GM19328 (cell line): ENCODE data around the gene PIP5K1B.
"Not testable (repeated sequence)": the region's sequence is repeated elsewhere in the genome, so short reads cannot be mapped to it uniquely, and the experiment has no call there.

Source experiments
- ATAC-seq: cut with Tn5 transposase; IDR thresholded peaks from one replicate; pipeline ENCODE4 v1.9.1; 2021; ENCODE audit warnings: mild to moderate bottlenecking, moderate library complexity; ENCODE audit not compliant: unreplicated experiment

PIP5K1B gene

GRCh38 chr9:68704814-68705530, at the start of gene PIP5K1B:
Gene PIP5K1B (plus strand): TSS chr9:68705240. CDS start chr9:68822615, 117,375 bp downstream.
- ATAC-seq = peak; percentile 81

- no peak for ATAC-seq
Measured at GRCh38 chr9:68664036-68664435, 41.0 kb upstream of the PIP5K1B start.

- no peak for ATAC-seq
Measured at GRCh38 chr9:68668127-68668526, 36.9 kb upstream of the PIP5K1B start.

- ATAC-seq = no peak
Measured at GRCh38 chr9:68669218-68669617, 35.8 kb upstream of the PIP5K1B start.

- ATAC-seq = no peak
Measured at GRCh38 chr9:68672215-68672614, 32.8 kb upstream of the PIP5K1B start.

- no peak for ATAC-seq
Measured at GRCh38 chr9:68672625-68673024, 32.4 kb upstream of the PIP5K1B start.

- ATAC-seq = peak; percentile 59
Measured at GRCh38 chr9:68678430-68678829, 26.6 kb upstream of the PIP5K1B start.

- no peak for ATAC-seq
Measured at GRCh38 chr9:68683433-68683832, 21.6 kb upstream of the PIP5K1B start.

- ATAC-seq = no peak
Measured at GRCh38 chr9:68685213-68685612, 19.8 kb upstream of the PIP5K1B start.

- peak; percentile 61 for ATAC-seq
Measured at GRCh38 chr9:68685770-68686169, 19.3 kb upstream of the PIP5K1B start.

- ATAC-seq = no peak
Measured at GRCh38 chr9:68690088-68690487, 15.0 kb upstream of the PIP5K1B start.

GRCh38 chr9:68692519-68692918, 12.5 kb upstream of the PIP5K1B start:
- ATAC-seq = no peak

GRCh38 chr9:68694125-68694524, 10.9 kb upstream of the PIP5K1B start:
- ATAC-seq = no peak

- no peak for ATAC-seq
Measured at GRCh38 chr9:68697851-68698250, 7.2 kb upstream of the PIP5K1B start.

- no peak for ATAC-seq
Measured at GRCh38 chr9:68698943-68699509, 6.0 kb upstream of the PIP5K1B start.

GRCh38 chr9:68699625-68700024, 5.4 kb upstream of the PIP5K1B start:
- ATAC-seq = not testable (repeated sequence)

- no peak for ATAC-seq
Measured at GRCh38 chr9:68702493-68702892, 2.5 kb upstream of the PIP5K1B start.

GRCh38 chr9:68703672-68704071, 1.4 kb upstream of the PIP5K1B start:
- no peak for ATAC-seq

GRCh38 chr9:68704498-68704813, 584 bp upstream of the PIP5K1B start:
- ATAC-seq = no peak

GRCh38 chr9:68705531-68706362, 707 bp downstream of the PIP5K1B start:
- no peak for ATAC-seq

- peak; percentile 27 for ATAC-seq
Measured at GRCh38 chr9:68706363-68707201, 1.5 kb downstream of the PIP5K1B start.
